ENCODE results near the gene SASH1.
A peak's percentile ranks its signal among the peaks of the same experiment; 100 is the strongest.

SASH1 gene

DNA sequence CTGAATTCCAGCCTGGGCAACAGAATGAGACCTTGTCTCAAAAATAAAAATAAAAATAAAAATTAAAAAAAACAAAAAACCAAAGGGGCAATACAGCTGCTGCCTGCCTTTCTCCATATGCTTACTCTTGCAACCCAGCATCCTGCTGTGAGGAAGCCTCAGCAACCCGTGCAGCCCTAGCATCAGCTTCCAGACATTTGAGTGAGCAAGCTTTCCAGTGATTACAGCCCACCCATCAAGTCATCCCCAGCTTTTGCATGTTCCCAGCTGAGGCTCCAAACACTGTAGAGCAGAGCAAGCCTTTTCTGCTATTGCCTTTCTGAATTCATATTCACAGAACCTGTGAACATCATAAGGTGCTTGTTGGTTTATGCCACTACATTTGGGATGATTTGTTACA lies 93.8 kb downstream of the SASH1 start:
- no peak for DNase-seq

DNA sequence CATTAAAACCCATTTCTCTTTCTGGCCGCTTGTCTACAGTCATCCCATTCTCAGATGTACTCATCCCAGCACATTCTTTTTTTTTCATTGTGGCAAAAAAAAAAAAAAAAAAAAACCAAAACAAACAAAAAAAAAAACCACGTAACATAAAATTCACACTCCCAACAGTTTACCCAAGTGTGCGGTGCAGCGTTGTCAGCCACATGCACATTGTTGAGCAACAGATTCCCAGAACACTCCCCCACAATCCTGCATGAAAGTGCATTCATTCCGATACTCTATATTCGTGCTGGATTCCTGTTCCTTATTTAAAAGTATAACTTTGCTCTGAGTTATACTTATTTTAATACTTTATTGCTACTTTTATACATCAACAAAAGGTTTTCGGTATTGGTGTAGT lies 96.0 kb downstream of the SASH1 start:
- DNase-seq: no peak

DNA sequence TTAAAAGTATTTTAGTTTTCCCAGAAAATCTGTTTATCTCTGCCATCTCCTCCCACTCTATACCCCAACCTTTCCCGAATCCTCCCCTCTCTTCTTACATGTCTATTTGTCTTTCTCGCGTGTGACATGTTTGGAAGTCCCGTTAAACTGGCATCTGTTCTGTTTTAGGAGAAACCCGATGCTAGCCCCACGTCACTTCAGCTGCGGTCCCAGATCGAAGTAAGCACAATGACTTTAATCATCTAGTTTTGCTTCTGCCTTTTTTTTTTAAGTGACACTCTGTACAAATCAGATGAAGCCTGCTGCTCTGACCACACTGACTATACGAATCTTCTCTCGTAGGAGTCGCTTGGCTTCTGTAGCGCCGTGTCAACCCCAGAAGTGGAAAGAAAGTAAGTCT lies 97.4 kb downstream of the SASH1 start:
- no peak for DNase-seq

DNA sequence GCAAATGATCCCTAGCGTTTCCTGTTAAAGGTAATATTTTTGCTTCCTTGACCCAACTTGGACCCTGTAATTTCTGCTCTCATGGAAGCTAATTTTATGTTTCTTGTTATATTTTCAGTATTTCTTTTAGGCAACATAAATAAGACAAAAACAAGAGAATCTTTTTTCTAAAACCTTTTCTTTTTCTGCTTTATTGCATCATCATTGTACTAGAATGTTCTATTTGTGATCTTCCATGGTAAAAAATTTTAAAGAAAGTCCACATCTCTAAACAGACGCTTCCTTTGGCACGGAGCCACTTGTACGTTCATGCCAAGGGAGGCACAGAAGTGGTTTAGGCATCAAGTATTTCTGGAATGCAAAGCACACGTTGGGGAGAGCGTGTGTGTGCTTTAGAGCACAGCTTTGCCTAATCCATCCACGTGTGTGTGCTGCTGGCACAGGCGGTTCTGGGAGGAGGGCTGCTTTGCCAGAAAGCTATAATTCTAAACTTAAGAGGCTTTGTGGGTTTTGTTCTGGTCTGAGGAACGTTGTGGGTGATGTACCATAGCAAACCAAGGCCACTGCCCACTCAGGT lies 98.3 kb downstream of the SASH1 start:
- DNase-seq: no peak

DNA sequence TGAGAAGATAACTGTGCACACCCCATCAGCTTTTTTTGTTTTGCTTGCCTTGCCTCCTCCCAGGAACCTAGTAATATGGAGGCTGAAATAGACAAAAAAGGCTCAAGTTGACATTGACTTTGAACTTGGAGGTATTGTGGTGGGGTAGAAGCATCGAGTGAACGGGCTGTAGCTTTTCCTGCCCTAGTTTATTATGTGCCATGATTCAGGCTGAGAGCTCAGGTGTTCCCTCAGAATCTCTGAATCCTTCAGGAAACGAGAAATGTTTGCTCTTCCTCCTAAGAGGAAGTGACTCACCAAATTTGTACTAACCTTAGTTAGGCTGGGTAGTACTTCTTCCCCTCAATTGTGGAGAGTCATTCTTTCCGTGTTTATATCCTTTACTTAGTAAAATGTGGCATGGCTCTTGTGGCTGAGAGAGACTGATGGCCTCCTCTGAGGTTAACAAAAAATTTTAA lies 98.8 kb downstream of the SASH1 start:
- peak in 1 of 5 donors; percentile 25 for DNase-seq

DNA sequence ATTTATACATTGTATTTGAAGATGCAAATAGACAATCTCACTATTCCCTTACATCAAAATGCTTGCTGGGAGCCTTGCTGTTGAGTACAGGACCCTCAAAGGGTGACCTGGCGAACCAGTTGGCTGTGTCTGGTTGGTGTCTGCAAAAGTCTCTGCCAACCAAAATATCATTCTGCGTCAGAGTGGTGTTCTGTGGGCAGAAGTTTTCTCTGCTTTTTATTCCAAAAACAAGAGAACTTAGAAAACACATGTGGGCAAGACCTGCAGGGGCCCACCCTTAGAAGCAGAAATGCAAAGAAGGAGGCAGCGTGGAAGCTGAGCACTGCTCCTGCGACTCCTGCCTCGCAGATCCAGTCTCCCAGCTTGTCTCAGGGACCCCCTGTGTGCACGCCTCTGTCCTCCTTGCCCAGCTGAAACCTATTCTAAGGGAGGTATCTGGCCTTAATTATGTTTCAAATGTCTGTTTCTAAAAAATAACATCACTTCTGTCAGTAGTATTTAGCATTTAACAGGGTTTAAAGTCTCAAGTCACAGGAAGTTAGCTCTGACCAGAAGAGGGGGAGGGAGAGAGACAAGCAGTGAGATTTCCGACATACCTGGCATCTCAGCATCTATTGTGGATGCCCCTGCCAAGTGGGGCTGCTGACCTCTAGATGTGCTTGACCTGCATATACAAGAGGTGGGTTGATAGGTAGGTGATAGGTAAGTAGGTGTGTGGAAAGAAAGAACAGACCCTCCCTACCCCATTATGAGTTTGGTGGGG lies 101.3 kb downstream of the SASH1 start:
- DNase-seq: no peak

DNA sequence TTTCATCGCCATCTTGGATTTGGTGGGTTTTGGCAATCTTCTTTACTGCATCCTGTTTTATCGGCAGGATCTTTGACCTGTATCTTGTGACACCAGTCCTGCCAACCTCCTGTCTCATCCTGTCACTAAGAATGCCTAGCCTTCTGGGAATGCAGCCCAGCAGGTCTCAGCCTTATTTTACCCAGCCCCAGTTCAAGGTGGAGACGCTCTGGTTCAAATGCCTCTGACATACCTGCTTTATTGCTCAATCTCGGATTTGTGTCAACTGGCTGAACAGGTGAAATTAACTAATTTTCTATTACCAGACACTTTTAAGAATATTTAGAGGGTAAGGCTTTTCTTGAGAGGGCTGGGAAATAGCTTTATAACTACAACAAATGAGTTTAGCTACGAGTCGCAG lies 102.5 kb downstream of the SASH1 start:
- DNase-seq: no peak

DNA sequence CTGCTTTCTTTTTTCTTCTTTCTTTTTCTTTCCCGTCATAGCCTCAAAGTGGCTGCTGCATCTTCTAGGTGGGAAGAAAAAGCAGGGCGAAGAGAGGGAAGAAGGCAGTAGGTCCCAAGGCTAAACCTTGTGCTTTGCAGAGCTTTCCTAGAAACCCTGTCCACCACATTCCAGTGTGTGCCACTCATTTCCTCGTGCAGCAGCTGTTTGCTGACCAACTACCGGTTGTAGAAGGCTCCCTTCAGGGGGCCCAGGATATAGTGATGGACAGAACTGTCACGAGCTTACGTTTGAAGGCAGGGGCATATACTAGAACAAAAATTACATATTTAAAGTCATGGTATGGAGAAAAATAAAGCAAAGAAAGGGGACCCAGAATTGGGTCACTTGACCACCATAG lies 103.0 kb downstream of the SASH1 start:
- DNase-seq: no peak

DNA sequence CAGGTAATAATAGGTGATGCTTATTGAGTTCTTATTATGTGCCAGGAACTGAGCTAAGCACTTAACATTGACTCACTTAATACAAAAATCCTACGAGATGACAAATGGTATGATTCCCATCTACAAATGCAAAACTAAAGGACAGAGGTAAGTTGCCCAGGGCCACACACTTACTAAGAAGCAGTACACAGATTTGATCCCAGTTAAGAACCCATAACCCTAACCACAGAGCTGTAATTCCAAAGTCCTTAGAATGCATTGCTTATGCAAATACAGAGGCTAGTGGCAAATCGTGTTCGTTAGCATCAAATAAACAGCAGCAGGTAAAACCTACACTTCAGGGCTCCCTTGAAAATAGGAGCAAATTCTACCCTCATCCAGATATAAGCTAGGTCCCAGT lies 104.0 kb downstream of the SASH1 start:
- DNase-seq: no peak

DNA sequence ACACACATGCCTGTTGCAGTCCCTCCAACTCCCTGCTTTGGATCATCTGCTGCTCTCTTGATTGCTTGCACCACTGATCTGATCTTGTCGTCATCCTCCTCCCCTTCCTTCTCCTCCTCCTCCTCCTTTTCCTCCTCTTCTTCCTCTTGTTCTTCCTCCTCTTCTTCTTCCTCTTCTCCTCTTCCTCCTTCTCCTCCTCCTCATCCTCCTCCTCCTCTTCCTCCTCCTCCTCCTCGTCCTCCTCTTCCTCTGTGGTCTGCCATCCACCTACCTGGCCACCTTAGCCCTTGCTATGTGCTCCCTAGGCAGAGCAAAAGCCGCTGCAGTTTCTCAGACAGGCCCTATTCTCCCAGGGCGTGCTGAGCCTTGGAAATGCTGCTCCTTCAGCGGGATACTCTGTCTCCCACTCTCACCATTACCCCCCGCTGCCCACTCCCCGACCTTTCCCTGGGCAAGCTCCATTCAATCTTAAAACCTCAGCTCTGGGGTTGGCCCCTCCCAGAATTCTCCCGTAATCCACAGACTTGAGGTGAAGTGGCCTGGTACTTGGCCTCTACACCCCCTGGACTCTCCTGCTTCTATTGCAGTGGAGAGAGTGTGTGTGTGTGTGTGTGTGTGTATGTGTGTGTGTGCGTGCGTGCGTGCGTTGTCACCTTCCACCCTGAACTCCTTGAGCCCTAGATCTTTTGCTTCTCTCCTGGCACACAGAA lies 105.0 kb downstream of the SASH1 start:
- no peak for DNase-seq

DNA sequence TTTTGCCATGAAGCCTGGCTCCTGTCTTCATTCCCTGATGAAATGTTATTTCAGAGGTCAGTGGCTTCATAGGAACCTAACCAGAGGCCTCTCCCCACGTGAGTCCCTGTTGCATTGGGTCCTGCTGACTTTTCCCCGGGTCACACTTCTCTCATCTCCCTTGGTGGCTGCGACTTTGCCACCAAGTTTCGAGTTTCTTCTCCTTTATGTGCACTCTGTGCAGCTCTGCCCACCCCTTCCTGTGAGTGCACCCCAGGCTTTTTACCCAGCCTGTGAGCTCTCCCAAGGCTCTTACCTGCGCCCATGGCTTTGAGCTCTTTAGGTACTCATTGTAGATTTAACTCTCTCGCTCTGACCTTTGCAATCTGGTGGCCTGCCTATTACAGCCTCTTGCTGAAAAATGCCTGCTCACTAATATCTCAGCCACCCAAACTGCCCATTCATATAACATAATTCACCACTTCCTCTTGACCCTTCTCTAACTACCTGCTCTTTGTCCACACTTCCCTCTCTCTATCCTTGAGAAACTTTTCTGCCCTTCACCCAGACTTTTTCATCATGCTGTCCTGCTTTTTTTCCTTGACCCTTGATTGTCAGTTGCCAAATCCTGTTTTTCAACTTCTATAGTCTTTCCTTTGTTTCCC lies 105.9 kb downstream of the SASH1 start:
- no peak for DNase-seq

DNA sequence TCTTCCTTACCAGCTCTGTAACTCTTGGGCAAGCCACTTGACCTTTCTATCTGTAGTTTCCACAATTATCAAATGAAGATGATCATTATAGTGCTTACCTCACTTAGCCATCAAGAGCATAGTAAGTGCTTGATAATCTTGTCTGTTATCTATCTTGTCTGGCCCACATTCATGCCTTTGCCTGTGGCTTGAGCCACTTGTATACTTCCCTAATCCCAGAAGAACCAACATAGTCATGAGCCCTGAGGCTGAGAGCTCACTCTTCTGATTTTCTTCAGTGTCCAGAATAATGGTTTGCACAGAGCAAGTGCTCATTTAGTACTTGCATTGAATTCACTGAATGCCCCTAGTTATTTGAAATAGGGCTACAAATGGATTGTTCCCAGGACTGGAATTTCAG lies 108.2 kb downstream of the SASH1 start:
- no peak for DNase-seq

DNA sequence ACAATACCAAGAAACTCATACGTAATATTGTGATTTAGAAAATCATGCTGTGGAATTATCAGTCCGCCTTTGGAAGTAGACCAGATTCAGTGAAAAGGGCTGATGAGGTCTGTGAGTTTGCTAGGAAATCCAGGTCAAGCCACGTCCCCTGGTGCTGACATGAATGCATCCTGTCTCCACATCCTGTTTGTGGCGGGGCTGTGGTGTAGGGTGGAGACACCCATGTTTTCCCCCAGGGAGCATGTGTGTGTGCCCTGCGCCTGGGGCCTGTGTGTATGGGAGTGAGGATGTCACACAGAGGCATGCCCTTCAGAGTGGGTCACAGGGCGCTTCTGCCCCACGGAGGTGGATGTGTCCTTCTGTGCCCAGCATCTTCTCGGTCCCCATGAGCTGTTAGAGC lies 109.1 kb downstream of the SASH1 start:
- peak in 2 of 5 donors; percentile 7 to 15 for DNase-seq

DNA sequence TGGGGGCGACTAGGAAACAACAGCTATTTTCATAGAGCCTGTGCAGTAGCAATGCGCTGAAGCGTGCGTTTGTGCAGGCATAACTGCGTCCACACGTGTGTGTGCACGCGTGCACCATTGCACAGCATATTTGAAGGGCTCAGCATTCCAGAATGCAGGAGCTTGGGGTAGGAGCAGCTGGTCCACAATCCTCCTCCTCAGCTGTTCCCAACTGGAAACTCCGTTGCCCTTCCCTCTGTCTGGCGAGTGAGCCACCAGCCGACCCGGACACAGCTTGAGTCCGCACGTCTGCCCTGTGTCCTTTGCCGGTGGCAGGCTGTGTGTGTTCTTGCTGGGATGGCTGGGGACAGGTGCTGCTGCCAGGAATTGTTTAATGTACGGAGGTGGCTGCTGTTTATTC lies 110.2 kb downstream of the SASH1 start:
- no peak for DNase-seq

DNA sequence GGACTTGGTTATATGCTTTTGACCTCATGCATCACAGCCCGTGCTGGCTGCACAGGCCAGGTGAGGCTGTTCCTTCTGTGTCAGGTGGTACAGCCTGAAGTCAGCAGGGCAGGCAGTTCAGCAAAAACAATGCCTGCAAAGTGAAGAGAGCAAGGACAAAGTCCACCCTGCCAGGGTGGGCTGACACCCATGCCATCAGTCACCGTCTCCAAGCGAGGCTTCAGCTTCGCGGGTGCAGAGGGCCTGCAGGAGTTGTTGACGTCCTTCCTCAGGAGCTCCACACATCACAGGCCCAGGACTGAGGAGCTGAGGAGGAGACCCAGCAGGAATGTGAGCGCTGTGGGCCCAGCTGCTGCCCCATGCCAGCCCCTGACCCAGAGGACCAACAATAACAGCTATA lies 111.3 kb downstream of the SASH1 start:
- DNase-seq: no peak

DNA sequence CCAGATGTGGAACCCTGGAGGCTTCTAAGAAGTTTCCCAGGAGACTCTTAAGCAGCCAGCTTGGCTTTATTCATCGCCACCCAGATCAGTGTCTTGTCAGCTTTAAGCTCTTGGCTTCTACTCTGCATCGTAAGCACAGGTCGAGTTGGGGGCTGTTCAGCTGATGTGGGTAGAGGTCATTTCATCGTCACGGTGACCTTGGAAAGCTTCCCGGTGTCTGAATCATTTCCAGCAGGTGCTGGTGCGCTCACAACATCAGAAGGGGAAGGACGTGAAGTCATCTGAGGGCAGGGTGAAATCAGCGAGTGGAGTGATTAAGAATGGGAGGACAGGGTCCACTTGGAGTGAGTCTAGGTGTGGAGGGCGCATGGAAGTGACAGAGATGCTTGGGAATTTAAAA lies 112.6 kb downstream of the SASH1 start:
- no peak for DNase-seq

DNA sequence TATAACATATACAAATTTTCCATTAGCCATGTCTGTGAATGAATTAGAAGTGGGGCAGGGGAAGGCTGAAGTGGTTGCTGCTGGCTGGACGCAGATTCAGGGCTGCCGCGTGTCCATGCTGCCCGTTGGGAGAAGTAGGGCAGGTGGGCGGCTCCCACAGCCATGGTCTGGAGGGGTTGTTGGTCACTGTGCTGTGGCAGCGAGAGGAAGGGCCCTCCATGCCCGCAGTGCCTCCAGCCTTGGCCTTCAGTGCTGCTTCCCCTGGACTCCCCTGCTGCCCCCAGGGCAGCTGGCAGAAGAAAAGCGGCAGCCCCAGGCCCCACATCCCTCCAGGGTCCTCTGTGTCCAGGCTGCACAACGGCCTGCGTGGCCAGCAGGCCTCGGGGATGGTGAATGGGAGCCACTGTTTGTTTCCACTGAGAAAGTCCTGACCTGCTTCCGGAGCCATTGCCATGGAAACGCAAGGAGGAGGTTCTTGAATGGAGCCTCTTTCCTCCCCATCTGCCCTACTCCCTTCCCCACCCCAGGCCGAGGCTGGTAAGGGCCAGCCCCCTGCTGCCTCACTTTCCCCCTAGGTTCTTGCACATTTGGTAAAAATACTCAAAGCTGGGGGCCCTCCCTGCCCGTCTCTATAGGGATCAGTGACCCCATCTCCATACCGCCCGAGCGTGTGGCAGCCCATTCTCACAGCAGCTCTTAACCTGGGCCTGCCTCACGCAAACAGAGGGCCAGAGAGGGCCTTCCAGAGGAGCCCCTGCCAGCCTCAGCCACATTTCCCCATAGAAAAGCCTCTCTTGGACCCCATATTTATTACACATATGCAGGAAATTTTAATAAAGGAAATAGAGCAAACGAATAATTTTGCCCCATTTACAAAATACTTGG lies 113.3 kb downstream of the SASH1 start:
- no peak for DNase-seq

DNA sequence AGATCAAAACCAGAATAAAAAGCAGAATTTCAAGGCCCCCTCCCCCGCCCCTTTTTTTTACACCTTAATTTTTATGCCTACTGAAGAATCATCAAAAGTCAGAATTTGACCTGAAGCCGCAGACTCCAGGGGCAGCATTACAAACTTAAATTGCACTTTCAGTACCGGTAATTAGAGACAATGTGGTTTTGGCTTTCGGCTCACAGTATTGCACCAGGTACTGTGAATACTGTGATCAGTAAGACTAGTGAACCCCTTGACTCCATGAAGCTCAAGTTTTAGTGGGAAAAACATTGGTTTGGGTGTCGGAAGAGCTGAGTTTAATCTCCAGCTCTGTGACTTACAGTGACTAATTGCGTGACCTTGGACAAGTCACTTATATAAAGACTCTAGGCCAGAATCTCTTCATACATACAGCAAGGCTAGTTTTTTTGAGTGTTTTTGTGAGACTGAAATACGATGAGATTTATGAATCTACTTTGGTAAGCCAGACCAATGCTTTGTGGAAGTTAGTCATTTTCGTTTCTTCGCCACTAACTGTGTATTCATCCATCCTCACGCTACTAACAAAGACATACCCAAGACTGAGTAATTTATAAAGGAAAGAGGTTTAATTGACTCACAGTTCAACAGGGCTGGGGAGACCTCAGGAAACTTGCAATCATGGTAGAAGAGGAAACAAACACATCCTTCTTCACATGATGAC lies 114.7 kb downstream of the SASH1 start:
- no peak for DNase-seq

DNA sequence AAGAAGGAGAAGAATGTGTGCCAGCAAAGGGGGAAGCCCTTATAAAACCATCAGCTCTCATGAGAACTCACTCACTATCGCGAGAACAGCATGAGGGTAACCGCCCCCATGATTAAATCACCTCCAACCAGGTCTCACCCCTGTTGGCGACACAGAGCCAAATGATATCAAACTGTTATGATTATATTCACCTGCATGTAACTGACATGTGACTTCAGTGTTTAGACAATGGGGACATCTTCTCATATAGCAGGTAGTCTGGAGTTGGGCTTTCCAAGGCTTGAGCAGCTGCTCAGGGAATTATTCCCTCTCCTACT lies 115.2 kb downstream of the SASH1 start:
- no peak for DNase-seq

DNA sequence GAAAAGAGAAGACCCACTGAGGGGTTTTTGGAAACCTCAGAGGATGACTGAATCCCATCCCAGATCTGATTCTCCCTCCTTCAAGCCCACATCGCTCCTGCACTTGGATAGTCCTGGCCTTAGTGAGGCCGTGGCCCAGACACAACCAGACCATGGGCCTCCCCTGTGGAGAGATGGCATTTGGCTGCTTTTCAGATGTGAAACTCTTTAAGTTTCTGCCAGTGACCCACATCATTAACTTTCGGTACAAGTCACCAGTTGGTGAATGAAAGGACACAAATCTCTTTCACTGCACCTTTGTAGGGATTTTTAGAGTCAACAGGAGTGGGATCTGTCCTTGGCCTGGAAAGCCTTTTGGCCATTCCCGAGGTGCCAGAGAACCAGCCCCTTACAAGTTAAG lies 116.6 kb downstream of the SASH1 start:
- no peak for DNase-seq

DNA sequence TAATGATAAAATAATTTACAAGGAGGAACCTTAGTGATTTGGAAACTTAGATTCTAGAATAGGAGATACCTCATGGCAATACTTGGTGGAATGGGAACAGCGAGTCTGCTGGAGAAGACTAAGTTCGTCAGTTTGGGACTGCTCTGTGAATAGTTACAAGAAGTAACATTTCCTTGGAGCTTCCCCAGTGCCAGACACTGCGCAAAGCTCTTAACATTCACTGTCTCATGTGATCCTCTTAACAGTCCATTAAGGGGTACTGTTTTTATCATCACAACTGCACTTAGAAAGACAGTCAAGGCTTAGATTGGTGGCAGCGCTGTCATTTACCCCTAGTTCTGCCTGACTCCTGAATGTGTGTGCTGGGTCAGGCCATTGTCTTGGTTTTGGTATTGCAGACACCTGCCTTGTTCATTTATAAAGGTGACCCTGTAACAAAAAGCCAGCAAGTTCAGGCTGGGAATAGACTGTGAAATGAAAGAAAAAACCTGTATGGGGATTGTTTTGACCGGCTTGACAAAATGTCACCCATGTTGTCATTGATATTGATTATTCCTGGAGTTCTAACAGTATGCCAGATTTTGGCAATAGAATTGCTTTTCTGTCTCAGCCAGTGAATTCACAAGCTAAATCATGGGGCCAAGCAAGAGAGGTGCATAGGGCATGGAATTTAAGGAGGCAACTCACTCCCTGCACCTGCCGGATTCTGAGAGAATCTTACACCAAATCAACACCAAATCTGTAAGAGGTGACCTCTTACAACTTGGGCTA lies 118.4 kb downstream of the SASH1 start:
- DNase-seq: no peak

Measured in T-helper 1 cell (primary cell).